Activated CD4-positive, alpha-beta T cell treated with anti-CD3 and anti-CD28 coated beads for 1 hour (primary cell): ENCODE results near the gene RRM1.
A peak's percentile ranks its signal among the peaks of the same experiment; 100 is the strongest.
"Not testable (repeated sequence)": the region's sequence is repeated elsewhere in the genome, so short reads cannot be mapped to it uniquely, and the experiment has no call there.

Source experiments
- DNase-seq: peaks from one replicate; pipeline ENCODE4 v3.0.0-alpha.2; 2020

RRM1 gene

GRCh38 chr11:4084406-4085125 is 10.0 kb upstream of the RRM1 start:
- no peak for DNase-seq

- no peak for DNase-seq
Measured at GRCh38 chr11:4085575-4085974, 9.0 kb upstream of the RRM1 start.

DNA sequence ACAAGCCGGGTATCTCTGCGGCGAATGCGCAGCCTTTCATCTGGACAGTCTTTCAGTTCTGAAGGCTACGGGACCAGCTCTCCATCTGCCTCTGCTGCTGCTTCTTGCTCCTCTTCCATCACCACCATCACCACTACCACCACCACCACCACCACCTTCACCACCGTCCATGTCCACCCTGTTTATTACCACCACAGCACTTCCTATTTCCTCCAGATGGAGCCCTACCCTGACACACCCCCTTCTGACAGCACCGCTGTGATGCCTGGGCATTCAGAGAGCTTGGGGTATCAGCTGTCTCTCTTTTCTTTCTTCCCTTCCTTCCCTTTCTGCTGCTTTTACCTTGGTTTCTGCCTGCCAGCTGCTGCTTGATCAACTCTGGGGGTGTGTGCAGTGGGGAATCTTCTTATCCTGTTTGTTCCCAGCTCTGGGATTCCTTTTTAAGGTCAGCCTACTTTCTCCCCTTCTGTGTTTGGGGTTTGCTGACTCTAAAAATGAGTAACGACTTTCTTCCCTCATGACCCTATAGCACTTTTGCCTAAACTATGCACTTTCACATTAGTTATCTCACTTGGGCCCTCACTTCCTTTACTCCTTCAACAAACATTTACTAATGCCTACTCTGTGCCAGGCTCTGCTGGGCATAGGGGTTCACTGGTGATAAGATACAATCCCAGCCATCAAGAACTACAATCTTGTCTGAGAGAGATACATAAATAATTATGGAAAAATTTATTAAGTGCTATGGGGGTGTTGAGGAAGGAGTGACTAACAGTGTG is 7.8 kb upstream of the RRM1 start:
- DNase-seq: no peak

GRCh38 chr11:4087551-4087950 is 7.0 kb upstream of the RRM1 start:
- DNase-seq: no peak

DNA sequence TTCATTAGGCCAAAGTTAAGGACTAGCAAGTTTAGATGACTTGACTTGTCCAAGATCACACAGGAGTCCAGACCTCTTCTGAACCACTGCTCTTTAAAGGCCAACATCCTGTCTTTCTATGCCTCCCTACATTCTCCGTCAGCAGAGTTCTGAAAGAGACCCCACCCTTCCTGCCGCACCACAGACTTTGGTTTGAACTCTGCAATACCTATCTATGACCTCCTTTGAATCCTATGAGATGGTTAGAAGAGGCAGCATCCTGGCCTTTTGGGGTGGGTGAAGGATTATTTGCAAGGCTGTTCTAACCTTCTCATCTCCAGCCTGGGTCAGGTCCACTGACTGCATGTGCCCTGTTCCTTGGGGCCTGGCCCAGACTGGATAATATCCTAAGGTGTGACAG is 4.3 kb upstream of the RRM1 start:
- peak; percentile 22 for DNase-seq

DNA sequence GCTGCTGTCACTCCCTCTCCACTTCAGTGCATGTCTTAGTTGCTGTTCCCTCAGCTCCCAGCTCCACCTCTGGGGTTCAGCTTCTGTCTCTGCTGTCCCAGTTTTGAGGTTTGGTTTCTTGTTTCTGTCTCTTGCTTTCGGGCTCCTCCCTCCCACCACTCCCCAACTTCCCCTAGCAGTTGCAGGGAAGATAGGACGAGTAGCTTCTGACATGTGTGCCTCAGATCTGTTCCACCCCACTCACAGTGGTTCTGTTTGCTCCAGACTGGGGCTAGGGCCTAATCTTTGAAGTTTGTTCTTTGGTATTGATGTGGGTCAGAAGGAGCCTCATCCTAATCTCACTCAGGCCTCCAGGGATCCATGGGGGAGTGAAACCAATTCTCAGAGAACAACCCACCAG is 2.6 kb upstream of the RRM1 start:
- no peak for DNase-seq

DNA sequence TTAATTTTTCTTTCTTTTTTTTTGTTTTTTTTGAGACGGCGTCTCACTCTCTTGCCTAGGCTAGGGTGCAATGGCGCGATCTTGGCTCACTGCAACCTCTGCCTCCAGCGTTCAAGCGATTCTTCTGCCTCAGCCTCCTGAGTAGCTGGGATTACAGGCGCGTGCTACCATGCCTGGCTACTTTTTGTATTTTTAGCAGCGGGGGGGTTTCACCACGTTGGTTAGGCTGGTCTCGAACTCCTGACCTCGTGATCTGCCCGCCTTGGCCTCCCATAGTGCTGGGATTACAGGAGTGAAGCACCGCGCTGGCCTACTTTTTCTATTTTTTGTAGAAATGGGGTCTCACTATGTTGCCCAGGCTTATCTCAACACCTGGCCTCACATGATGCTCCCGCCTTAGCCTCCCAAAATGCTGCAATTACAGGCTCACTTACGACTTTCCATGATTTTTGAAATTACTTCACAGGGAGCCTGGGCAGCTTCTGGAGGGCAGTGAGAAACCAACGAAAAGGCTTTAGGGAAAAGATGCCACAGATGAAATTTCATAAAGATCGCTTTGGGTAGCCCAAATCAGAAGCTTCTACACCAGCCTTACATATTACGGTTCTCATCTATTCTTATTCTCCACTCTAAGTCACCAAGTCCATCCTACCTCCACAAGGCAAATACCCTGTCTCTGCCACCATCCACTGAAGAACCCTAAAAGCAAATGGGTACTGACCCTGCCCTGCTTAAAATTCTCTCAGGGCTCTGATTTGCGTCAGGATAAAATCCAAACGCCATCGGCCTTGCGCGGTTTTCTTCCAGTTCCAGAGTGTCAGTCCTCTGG is 866 bp upstream of the RRM1 start:
- no peak for DNase-seq

DNA sequence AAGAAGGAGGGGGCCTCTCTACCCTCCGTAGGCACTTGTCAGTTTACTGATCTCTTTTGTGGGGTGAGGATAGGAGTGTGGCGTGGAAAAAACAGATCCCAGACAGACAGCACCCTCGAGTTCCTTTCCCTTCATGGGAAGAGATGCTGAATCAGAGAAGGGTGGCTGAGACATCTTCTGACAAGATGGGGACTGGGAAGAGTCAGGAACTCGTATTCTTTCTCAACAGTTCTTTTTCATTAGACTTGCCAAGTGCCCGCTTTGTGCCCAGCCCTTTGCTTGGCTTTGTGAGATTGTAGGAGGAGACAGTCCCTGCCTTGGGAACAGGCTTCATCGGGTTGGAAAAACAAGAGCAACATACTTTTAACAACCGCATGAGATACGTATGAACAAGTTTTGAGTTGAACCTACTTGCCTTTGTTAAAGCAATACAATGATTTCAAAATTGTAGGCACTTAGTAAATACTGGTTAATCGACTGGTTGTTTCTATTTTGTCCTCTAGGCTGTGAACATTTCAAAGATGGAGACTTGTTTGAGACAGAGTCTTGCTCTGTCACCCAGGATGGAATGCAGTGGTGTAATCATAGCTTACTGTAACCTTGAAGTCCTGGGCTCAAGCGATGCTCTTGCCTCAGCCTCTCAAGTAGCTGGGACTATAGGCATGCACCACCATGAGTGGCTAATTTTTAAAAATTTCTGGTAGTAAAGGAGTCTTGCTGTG is 1.1 kb downstream of the RRM1 start:
- no peak for DNase-seq

GRCh38 chr11:4098026-4098621 is 3.5 kb downstream of the RRM1 start:
- DNase-seq: no peak

DNA sequence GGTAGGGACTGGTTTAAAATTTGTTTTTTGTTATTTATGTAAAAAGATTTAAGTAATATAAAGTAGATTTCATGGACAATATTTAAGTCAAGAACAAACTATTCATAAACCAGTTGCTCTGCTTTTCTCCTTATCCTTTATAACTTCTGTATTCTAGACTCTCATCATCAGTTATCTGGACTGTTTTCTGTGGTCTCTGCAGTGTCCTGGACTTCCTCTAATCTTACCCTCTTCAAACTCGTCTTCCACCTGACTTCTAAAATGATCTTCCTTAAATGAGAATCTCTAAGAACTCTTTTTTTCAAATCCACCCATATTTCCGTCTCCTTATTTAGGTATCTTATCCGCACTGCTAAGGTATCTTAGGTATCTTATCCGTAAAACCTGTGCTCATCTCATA is 8.1 kb downstream of the RRM1 start:
- DNase-seq: no peak

GRCh38 chr11:4103269-4103668 is 8.7 kb downstream of the RRM1 start:
- no peak for DNase-seq

DNA sequence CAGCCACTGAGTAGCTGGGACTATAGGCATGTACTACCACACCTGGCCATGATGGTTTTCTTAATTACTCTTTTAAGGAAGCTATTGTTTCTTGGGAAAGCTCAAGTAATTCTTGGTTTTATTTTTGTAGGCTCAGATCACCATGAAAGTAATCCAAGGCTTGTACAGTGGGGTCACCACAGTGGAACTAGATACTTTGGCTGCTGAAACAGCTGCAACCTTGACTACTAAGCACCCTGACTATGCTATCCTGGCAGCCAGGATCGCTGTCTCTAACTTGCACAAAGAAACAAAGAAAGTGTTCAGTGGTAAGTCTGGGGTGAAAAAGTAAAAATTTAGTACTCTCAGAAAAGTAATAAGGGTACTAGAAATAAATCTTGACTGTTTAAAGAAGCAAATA is 11.3 kb downstream of the RRM1 start:
- DNase-seq: no peak

GRCh38 chr11:4111834-4112233 is 17.2 kb downstream of the RRM1 start:
- no peak for DNase-seq

DNA sequence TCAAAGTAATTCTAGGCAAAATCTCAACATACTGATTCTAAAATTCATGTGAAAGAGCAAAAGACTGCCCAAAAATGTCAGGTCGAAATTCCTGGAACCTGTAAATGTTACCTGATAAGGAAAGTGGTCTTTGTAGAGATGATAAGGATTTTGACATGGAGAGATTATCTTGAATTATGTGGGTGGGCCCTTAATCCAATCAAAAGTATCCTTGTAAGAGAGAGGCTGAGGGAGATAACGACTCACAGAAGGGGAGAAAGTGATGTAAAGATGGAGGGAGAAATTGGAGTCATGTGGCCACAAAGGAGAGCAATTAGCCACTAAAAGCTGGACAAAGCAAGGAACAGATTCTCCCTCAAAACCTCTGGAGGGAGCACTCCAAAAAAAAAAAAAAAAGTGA is 20.5 kb downstream of the RRM1 start:
- no peak for DNase-seq

DNA sequence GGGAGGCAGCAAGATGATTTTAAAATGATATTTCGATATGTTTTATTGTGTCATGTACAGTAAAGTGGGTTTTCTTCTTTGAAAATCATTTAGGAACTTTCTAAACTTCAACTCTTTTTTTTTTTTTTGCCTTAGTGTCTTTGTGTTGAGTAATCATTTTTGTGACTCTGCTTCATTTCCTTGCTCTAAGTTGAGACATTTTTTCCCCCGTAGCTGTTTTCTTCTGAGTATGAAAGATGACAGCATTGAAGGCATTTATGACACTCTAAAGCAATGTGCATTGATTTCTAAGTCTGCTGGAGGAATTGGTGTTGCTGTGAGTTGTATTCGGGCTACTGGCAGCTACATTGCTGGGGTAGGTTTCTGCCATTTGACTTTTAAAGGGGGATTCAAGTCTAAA is 23.5 kb downstream of the RRM1 start:
- no peak for DNase-seq

- DNase-seq: no peak
Measured at GRCh38 chr11:4123218-4123617, 28.6 kb downstream of the RRM1 start.

DNA sequence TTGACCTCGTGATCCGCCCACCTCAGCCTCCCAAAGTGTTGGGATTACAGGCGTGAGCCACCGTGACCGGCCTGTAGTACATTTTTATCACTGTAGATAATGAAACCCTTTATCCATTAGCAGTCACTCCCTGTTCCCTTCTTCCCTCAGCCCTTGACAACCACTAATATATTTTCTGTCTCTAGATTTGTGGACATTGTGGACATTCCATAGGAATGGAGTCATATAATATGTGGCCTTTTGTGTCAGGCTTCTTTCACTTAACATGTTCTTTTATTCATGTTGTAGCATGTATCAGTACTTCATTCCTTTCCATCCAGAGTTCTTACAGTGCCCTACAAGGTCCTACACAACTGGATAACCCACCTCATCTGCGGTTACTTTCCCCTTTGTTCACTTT is 30.5 kb downstream of the RRM1 start:
- DNase-seq: no peak

GRCh38 chr11:4127357-4127756 is 32.8 kb downstream of the RRM1 start:
- DNase-seq: no peak

DNA sequence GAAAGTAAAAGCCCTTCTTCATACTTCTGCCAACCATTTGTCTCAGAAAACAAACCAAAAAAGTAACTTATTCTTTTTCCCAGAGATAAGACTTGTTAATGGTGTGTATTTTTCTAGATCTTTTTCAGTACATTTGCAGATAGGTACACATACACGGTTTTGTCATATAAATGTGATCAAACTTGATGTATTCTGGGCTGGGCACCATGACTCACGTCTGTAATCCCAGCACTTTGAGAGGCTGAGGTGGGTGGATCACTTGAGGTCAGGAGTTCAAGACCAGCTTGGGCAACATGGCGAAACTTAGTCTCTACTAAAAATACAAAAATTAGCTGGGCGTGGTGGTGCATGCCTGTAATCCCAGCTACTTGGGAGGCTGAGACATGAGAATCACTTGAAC is 35.6 kb downstream of the RRM1 start:
- not testable (repeated sequence) for DNase-seq

- no peak for DNase-seq
Measured at GRCh38 chr11:4134806-4135205, 40.2 kb downstream of the RRM1 start.

DNA sequence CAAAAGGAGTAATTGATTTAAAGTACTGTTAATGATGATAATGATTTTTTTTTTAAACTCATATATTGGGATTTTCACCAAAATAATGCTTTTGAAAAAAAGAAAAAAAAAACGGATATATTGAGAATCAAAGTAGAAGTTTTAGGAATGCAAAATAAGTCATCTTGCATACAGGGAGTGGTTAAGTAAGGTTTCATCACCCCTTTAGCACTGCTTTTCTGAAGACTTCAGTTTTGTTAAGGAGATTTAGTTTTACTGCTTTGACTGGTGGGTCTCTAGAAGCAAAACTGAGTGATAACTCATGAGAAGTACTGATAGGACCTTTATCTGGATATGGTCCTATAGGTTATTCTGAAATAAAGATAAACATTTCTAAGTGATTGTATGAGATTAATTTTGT is 43.9 kb downstream of the RRM1 start:
- DNase-seq: no peak

- DNase-seq: no peak
Measured at GRCh38 chr11:4140067-4140636, 45.6 kb downstream of the RRM1 start.
